Measurements from ENCODE around the gene DNASE1L2.

DNASE1L2 gene

GRCh38 chr16:2284001-2284770 is 47.9 kb downstream of the DNASE1L2 start:
- DNase-seq (ENCODE audit: insufficient read length, low spot score) (no peak), FAIRE-seq (no peak)

GRCh38 chr16:2284797-2285576 is 48.7 kb downstream of the DNASE1L2 start:
- no peak for FAIRE-seq
- no peak for DNase-seq (ENCODE audit: insufficient read length, low spot score)

- FAIRE-seq (no peak), DNase-seq (ENCODE audit: insufficient read length, low spot score) (no peak)
Observed at GRCh38 chr16:2285731-2286191, 49.5 kb downstream of the DNASE1L2 start.

- DNase-seq (ENCODE audit: insufficient read length, low spot score) (no peak), FAIRE-seq (no peak)
Observed at GRCh38 chr16:2286550-2286949, 50.3 kb downstream of the DNASE1L2 start.

- DNase-seq (ENCODE audit: insufficient read length, low spot score) (no peak), FAIRE-seq (no peak)
Observed at GRCh38 chr16:2287916-2288547, 51.8 kb downstream of the DNASE1L2 start.

Data from GM19239 (cell line).